Islet precursor cell (in vitro differentiated cells): ENCODE data around the gene CCDC150.
"Not testable (repeated sequence)": the region's sequence is repeated elsewhere in the genome, so short reads cannot be mapped to it uniquely, and the experiment has no call there.

Experiments used
- DNase-seq: peaks from one replicate; pipeline ENCODE4 v3.0.0-alpha.2; 2018

The CCDC150 gene

DNA sequence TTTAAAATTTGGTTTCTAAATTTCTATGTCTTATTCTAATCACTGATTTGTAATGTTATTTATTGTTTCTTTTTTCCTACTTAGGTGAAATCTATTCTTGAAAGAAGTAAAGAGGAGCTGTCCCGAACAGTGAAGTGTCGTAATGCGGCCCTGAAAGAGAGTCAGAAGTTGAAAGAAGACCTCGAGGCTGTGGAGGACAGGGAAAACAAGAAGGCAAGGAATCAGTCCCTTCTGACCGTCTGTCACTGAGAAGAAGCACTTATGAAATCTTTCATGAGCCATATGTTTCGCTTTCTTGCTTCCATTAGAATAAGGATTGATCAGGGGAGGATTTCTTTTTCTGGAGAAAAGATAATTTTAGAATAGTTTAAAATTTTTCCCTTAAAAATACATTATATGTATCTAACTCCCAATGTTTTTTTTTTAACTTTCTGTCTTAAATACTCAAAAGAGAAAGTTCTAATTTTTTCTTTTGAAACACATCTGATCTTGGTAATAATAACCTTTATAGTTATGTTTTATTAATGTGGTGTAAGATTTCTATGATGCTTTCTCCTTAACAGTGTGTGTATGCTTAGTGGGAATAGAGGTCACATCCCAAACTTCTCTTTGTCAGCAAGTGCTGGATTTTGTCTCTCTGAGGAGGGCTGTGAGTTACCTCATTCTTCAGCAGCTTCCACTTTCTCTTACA is 79.0 kb downstream of the CCDC150 start:
- DNase-seq, result no peak

DNA sequence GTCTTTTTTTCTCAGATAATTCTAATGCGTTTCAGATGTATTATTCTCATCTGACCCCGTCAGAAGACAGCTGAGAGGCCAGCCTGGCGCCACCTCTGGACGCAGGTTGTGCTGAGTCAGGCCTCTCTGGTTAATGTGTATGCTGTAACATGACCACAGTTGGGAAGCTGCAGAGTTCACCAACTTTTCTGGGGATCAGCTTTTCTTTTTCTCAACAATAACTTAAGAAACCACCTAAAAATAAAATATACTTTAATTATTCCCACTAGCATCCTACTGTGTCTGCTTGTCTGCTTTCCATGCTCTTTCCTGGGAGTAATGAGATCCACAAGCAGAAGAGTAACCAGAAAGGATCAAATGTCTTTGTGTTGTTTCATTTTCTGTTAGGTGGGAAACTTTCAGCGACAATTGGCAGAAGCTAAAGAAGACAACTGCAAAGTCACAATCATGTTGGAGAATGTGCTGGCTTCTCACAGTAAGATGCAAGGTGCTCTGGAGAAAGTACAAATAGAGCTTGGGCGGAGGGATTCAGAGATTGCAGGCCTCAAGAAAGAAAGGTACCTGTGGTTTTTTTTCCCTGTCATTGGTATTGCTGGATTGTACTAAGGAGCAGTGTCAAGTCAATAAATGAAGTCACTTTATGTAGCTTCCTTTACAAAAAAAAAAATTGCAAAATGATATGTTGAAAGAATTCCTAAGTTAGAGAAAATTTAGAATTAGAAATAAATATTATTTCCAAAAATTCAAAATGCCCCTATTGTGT is 79.8 kb downstream of the CCDC150 start:
- peak; percentile 70 for DNase-seq

DNA sequence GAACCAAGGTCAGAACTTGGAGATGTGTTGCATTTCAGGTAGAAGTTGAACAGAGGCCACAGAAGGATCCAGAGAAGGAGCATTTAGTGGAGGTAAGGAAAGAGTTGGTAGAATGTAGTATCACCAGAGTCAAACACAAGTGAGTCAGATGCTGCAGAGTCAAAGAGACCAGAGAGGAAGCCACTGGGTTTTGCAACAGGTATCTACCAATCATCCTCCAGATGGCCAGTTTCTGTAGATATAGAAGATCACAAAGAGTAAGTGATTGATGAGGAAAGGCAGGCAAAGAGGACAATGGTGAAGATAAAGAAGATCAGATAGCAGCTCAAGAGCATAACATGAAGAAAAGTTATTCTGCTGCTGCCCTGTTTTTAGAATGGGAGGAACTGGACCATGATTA is 84.1 kb downstream of the CCDC150 start:
- DNase-seq, result no peak

DNA sequence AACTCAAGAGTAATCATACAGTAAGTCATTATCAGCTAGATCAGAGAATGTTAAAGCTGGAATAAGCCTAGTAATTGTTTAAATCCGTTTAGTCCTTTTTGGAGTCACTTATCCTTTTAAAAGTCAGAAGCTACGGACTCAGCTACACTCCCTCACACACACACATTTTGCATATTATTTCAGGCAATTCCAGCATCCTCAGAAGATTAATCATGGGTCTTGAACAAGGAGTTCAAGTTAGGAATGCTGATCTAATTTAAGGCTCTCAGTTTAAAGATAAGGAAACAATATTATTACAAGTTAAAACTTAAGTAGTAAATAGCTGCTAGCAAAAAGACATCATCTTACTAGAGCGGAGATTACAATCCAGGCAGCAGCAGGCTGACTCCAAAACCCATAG is 85.7 kb downstream of the CCDC150 start:
- no peak for DNase-seq

DNA sequence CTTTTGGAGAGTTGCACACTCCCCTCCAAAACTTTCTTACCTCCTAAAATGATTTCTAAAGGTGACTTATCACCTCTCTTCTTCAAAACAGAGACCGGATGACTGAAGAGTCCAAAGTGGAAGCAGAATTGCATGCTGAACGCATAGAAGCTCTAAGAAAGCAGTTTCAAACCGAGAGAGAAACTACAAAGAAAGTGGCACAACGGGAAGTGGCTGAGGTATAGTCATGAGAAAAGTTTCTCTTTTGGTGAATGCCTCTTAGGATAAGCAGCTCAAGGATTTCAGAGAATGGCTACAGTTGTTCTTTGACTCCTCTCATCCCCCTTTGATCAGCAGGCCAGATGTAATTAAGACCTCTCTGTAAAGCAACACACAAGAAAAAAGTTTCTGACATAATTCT is 86.4 kb downstream of the CCDC150 start:
- DNase-seq, result no peak

DNA sequence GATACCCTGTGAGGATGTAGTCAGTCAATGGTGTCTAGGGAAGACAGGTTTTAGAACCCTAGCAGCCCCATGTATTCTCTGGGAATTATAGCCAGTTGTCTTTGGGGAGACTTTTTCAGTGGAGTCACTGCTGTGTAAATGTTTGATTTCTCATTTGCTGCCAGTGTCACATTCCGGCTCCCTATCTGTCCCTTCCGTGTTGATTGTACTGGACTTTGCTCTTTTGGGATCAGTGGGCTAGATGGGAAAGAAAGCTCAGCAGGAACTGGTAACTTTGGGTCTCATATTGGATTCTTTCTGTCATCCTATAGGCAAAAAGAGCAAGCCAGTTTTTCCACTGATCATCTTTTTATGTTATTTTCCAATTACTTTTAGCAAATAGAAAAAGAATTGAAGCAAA is 89.9 kb downstream of the CCDC150 start:
- no peak for DNase-seq

DNA sequence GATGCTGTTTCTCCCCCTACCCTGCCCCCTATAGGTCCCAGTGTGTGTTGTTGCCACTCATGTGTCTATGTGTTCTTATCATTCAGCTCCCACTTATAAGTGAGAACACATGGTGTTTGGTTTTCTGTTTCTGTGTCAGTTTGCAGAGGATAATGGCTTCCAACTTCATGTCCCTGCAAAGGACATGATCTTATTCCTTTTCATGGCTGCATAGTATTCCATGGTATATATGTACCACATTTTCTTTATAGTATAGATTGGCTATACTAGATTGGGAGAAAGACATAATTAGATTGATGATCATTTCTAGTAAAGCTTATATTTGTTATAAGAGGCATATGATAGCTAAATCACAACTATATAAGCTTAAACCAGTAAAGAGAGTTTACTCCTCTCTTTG is 97.1 kb downstream of the CCDC150 start:
- not testable (repeated sequence) for DNase-seq

DNA sequence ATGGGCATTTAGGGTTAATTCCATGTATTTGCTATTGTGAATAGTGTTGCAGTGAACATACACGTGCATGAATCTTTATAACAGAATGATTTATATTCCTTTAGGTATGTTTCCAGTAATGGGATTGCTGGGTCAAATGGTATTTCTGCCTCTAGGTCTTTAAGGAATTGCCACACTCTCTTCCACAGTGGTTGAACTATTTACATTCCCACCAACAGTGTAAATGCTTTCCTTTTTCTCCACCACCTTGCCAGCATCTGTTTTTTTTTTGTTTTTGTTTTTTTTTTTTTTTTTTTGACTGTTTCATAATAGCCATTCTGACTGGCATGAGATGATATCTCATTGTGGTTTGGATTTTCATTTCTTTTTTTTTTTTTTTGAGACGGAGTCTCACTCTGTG is 97.5 kb downstream of the CCDC150 start:
- no peak for DNase-seq

DNA sequence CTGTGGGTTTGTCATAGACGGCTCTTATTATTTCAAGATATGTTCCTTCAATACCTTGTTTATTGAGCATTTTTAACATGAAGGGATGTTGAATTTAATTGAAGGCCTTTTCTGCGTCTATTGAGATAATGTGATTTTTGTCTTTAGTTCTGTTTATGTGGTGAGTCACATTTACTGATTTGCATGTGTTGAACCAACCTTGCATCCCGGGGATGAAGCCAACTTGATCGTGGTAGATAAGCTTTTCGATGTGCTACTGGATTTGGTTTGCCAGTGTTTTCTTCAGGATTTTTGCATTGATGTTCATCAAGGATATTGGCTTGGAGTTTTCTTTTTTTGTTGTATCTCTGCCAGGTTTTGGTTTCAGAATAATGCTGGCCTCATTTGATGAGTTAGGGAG is 99.5 kb downstream of the CCDC150 start:
- no peak for DNase-seq

DNA sequence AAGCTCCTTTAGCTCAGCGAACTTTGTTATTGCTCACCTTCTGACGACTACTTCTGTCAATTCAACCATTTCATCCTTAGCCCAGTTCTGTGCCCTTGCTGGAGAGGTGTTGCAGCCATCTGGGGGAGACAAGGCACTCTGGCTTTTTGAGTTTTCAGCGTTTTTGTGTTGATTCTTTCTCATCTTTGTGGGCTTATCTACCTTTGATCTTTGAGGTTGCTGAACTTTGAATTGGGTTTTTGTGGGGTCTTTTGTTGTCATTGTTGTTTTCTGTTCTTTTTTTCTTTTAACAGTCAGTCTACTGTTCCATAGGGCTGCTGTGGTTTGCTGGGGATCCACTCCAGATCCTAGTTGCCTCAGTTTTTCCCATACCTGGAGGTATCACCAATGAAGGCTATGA is 102.7 kb downstream of the CCDC150 start:
- DNase-seq, result no peak

DNA sequence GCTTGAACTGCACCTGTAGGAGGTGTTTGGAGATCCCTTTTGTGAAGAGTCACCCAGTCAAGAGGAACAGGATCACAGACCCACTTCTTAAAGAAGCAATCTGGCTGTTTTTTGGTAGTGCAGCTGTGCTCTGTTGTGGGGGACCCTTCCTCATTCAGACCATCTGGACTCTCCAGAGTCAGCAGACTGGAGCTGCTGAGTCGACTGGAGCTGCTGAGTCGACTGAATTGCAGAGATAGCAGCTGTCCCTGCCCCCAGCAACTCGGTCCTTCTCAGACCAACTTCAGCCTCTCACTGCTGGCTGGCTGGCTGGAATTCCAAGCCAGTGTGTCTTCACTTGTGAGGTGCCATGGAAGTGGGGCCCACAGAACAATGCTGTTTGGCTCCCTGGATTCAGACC is 103.2 kb downstream of the CCDC150 start:
- DNase-seq, result peak; percentile 64

DNA sequence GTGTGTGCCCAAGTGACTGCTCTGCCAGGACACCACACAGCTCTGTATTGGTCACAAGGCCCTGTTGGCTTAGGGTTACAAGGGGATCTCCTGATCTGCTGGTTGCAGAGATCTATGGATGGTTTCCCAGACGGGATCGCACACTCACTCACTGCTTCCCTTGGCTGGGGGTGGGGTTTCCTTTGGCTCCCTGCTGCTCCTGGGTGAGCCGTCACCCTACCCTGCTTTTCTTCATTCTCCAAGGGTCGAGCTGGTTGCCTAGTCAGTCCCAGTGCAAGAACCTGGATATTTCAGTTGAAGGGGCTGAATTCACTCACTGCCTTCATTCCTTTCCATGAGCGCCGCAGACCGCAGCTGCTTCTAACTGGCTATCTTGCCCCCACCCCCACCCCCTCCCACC is 103.7 kb downstream of the CCDC150 start:
- peak; percentile 68 for DNase-seq

DNA sequence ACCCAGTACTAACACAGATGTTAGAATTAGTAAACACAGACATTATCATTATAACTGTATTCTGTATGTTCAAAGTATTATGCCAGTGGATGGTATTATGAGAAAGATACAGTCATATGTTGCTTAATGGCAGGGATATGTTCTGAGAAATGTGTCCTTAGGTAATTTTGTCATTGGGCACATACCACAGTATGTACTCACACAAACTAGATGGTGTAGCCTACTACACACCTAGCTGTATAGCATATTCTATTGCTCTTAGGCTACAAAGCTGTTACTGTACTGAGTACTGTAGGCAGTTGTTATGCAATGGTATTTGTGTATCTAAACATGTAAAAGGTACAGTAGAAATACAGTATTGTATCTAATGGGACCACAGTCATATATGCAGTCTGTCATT is 106.2 kb downstream of the CCDC150 start:
- no peak for DNase-seq

DNA sequence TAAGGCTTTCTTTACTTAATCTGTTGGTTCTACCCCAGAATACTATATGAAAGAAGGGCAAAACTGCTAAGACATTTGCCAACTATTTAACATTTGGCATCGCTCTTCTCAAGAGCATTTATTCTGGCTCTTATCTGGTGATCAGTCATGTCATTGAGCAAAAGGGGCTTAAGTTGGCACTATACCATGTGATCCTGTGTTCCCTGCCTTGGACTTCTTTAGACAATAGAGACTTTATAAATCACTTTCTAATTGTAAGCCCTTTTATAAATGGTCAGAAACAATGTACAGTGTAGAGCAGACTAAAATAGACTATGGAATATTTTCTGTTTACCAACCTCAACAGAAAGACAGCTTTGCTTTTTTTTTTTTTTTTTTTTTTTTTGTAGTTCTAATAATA is 107.9 kb downstream of the CCDC150 start:
- no peak for DNase-seq

DNA sequence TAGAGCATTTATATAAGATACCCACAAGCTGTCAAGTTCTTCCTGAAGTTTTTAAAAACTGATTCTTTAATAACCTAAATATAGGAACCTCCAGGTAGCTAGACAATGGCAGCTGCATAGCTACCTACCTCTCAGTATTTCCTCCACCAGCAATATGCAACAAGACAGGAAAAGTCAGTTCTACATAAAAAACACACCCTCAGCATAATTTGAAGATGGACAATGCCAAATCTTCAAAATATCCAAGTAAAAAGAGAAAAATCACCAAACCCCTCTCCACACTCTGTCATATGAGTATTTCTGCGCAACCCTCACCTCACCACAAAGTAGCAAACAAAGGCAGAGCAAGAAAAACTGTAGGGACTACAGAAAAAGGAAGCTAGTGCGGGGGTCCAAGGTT is 108.6 kb downstream of the CCDC150 start:
- DNase-seq, result no peak

DNA sequence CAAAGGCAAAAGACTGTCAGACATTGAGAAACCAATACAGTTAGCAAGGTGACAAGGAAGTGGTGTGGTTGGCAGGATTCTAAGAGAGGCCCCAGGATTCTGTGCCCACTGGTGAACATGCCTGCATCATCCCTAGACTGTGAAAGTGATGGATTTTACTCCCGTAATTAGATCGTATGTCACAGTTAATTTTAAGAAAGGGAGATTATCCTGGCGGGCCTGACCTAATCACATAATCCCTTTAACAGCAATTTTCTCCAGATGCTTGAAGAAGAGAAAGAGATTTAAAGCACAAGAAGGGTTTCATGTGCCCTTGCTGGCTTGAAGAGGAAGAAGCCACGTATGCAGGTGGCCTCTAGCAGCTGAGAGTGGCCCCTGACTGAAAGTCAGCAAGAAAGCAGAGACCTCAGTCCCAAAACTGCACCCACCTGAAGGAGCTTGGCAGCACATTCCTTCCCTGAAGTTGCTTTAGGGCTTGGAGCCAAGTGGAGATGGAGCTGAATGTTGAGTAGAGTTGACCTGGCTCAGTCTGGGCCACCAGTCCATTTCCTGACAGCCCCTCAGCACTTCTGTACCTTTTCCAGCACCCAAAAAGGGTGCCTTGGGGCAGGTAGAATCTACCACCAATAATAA is 110.9 kb downstream of the CCDC150 start:
- no peak for DNase-seq

DNA sequence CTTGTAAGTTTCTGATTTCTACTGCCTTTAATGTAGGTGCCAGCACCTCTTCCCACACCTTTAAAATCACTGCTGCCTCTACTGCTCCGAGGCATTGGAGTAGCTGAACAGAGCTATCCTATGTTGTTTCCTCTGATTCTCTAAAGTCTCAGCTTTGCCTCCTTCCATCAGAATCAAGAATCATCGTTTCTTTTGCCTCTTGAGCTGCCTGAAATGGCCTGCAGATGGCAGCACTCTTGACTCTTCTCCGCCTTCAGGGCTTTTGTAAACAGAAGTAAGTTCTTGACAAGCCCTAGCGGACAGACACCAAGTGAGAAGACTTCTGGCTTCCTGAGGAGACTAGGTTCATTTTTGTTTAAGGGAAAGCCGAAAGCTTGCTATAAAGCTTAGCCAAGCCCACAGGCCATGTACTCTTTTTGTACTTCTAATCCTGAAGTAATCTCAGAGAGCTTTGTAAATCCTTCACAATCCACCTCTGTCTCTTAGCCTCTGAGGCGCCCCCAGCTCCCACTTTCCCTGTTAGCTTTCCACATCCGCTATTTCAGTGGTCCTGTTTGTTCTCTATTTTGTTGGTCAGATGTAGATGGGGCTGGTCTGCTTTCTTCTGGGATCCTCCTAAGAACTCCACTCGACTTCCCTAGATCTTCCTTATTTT is 111.6 kb downstream of the CCDC150 start:
- peak; percentile 87 for DNase-seq

DNA sequence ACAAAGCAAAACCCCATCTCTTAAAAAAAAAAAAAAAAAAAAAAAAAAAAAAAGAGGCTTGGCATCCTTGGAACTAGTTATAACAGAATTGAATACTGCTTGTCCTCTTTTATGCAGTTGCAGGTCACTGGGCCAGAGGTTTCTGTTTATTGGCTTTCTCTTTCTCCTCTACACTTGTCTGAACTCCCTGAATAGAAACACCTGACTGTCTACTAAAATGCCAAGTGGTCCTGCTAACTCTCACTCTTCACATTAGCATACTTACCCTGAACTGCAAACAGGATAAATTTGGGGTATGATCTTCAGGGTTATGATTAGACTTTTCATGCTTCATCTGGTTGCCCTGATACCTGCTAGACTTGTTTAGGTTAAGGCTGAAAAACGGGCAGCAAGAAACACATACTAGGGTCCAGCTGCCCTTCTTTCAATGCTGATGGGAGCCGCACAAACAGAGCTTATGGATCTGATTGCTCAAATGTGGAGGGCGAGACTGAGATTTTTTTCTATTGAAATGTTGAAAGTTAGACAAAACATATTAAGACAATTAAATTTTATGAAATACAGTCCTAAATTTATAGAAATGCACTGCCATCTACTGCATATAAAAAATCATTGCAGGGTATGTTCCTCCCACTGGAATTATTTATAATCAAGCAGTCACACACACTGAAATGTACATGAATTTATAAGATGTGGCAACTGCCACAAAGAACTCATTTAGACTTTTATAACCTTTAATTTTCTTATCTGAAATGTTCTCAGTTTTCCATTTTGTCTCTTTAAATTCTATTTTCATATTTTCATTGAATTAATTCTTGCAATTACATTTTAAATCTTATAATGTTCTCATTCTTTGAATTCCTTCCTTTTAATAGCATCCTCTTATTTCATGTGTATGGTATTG is 119.2 kb downstream of the CCDC150 start:
- DNase-seq, result no peak

DNA sequence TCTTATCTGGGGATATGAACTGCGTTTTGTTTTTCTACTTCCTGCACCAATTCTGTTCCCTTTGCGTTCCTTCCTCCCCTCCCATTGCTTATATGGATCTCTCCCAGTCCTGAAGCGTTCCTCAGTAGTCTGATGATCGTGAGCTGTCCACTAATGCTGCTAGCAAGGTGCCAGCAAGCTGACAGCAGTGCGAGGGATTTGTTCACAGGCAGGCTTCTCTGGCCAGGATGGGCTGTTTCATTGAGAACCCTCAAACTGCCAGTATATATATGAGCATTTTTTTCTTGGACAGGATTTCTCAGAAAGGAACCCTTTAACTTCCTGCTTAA is 119.8 kb downstream of the CCDC150 start:
- DNase-seq, result no peak

DNA sequence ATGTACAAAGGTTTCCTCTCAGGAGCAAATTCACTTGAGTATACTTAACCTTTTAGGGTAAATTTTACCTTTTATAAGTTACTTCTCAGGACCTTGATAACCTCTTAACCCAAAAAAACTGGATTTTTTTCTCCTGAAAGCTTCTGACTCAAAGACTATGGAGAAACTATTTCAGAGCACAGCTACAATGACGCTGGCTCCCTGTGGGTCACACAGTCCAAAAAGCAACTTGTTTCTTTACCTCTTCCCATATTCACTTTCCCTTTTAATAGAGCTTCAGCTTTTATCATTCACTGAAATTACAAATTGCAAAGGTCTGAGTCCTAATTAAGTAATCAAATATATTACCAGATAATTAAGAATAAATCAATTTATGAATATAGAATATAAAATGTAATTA is 127.6 kb downstream of the CCDC150 start:
- DNase-seq, result no peak
